Measurements from ENCODE around the gene FARP2.

Gene FARP2

GRCh38 chr2:241483305-241483704, 127.2 kb downstream of the FARP2 start:
- TF ChIP-seq, protein P1, sequence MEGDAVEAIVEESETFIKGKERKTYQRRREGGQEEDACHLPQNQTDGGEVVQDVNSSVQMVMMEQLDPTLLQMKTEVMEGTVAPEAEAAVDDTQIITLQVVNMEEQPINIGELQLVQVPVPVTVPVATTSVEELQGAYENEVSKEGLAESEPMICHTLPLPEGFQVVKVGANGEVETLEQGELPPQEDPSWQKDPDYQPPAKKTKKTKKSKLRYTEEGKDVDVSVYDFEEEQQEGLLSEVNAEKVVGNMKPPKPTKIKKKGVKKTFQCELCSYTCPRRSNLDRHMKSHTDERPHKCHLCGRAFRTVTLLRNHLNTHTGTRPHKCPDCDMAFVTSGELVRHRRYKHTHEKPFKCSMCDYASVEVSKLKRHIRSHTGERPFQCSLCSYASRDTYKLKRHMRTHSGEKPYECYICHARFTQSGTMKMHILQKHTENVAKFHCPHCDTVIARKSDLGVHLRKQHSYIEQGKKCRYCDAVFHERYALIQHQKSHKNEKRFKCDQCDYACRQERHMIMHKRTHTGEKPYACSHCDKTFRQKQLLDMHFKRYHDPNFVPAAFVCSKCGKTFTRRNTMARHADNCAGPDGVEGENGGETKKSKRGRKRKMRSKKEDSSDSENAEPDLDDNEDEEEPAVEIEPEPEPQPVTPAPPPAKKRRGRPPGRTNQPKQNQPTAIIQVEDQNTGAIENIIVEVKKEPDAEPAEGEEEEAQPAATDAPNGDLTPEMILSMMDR (IDR thresholded peaks at IDR 0.05; ENCODE audit: low read depth, low read length): no peak
- no peak overlapping the region for H3K4me3 ChIP-seq (ENCODE audit: low read depth, low read length)
- DNase-seq (ENCODE audit: low read depth, low spot score): no peak
- in situ Hi-C loops (cut with HindIII; ENCODE audit: low sequenced_read_pairs): no loop called here

- in situ Hi-C loops (cut with HindIII; ENCODE audit: low sequenced_read_pairs): no loop called here
- TF ChIP-seq, protein P1 (IDR thresholded peaks at IDR 0.05; ENCODE audit: low read depth, low read length): no peak
- no peak overlapping the region for H3K4me3 ChIP-seq (ENCODE audit: low read depth, low read length)
- DNase-seq (ENCODE audit: low read depth, low spot score): no peak
Observed at GRCh38 chr2:241485172-241485911, 129.3 kb downstream of the FARP2 start.

DNA sequence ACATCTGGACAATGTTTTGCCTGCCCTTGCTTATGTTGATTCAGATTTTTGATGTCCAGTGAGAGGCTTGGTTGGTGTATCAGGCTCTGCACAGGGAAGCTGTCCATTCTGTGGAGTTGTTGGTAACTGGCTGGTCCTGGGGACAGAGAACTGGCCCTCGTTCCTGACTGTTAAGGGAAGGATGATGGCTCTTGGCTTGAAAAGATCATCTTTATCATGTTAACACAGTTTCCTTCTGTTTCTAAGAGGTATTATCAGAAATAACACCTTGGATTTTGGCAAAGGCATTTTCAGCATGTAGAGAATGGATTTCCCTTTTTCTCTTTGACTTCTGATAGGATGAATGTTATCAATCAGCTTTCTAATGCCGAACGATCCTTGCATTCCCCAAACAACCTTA, 133.0 kb downstream of the FARP2 start:
- TF ChIP-seq, protein P1 (IDR thresholded peaks at IDR 0.05; ENCODE audit: low read depth, low read length): no peak
- in situ Hi-C loops (cut with HindIII; ENCODE audit: low sequenced_read_pairs): no loop called here
- DNase-seq (ENCODE audit: low read depth, low spot score): no peak
- H3K4me3 ChIP-seq (ENCODE audit: low read depth, low read length): no peak overlapping the region

DNA sequence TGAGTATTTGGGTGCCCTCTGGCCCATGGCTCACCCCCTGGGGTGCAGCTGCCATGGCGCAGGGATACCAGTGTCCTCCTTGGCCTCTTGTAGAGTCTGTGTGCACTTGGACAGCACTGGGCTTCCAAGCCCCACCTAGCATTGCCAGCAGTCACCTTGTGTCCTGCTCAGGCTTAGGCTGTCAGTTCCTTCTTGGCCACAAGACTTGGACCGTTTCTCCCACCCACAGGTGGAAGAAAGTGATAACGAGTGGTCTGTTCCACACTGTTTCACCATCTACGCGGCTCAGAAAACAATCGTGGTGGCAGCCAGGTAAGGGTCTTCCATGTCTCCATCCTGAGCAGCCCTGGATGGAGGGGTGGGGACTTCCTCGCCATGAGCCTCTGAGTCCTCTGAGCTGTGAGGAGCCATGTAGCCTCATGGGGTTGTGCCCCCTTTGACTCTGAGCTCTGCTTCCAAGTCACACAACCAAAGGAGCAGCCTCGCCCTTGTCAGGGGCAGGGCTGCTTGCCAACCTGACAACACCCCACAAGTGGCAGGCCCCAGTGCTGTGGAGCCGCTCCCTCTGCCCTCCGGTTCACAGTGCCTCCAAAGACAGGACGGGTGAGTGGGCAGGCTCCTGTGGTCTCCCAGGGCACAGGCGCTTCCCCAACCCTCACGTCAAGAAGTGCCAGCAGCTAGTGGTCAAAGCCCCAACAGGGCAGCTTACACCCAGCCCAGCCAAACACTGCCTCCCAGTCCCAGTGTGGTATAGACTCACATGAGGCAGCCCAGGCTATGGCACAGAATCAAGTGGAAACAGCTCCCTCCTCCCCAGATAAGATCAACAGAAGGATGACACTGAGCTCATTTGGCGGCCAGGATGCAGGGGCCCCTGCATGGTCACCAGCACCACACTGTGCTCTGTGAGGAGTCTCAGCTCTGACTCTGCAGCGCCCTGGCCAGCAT, 133.9 kb downstream of the FARP2 start:
- no peak for DNase-seq (ENCODE audit: low read depth, low spot score)
- no peak overlapping the region for H3K4me3 ChIP-seq (ENCODE audit: low read depth, low read length)
- TF ChIP-seq, protein P1 (IDR thresholded peaks at IDR 0.05; ENCODE audit: low read depth, low read length): no peak
- in situ Hi-C loops (cut with HindIII; ENCODE audit: low sequenced_read_pairs): no loop called here

GRCh38 chr2:241490825-241491506, 134.9 kb downstream of the FARP2 start:
- TF ChIP-seq, protein P1 (IDR thresholded peaks at IDR 0.05; ENCODE audit: low read depth, low read length): no peak
- H3K4me3 ChIP-seq (ENCODE audit: low read depth, low read length): no peak overlapping the region
- in situ Hi-C loops (cut with HindIII; ENCODE audit: low sequenced_read_pairs): no loop called here
- DNase-seq (ENCODE audit: low read depth, low spot score): no peak

DNA sequence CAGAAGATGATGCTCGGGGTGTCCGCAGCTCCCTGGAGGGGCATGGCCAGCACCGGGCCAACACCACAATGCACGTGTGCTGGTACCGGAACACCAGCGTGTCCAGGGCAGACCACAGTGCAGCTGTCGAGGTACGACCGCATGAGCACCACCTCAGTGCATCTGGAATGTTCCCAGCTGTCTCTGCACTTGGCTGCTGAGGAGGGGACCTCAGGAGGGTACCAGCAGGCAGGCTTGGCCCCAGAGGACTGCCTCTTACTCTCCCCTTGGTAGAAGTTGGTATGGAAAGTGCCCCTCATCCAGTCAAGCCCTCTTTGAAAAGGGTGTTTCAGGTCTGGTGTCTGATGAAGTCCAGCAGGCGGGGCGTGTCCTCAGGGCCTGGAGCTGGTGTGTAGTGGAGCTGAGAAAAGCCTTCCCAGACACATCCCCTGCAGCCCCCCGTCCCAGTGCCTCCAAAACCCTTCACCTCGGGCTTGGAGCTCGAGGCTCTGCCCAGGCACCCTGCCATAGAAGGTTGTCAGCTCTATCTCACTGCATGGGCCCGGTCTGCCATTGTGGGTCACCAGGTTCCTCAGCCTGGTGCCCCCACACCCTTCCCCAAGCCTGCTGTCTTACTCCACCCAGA, 135.6 kb downstream of the FARP2 start:
- no peak for DNase-seq (ENCODE audit: low read depth, low spot score)
- H3K4me3 ChIP-seq (ENCODE audit: low read depth, low read length): no peak overlapping the region
- in situ Hi-C loops (cut with HindIII; ENCODE audit: low sequenced_read_pairs): no loop called here
- TF ChIP-seq, protein P1 (IDR thresholded peaks at IDR 0.05; ENCODE audit: low read depth, low read length): no peak

Data from astrocyte of the spinal cord (primary cell).